ENCODE measurements around the gene AKAP8L. TPM values are rescaled to one million over a fixed set of nuclear protein-coding genes. Genes with fewer than 3 reads are reported as not detected.

AKAP8L gene
- total RNA-seq, 1 experiment from 2014 or later = 132 TPM

GRCh38 chr19:15373644-15374043 lies 45.1 kb downstream of the AKAP8L start:
- H3K27me3 ChIP-seq (replicated peaks; ENCODE audit: insufficient read depth, low read depth, low read length, poor library complexity) = no peaks in the 10 kb centered on the region
- CTCF ChIA-PET = no interaction called here
- no peak for DNase-seq (ENCODE audit: low spot score)
- H3K4me3 ChIP-seq (ENCODE audit: low read depth, low read length, poor library complexity, severe bottlenecking) = no peak overlapping the region
- intact Hi-C loops (cut with micrococcal nuclease; ENCODE audit: unreplicated experiment) = no loop called here
- POLR2A ChIA-PET (ENCODE audit: low non-redundant PET) = no interaction called here
- H3K36me3 ChIP-seq (ENCODE audit: insufficient read depth, low read length, poor library complexity, severe bottlenecking) = peaks cover 42% of the 10 kb centered on the region
- H3K4me1 ChIP-seq (ENCODE audit: insufficient read depth, low read length, poor library complexity, severe bottlenecking) = no peaks in the 10 kb centered on the region
- TF ChIP-seq EZH2 (IDR thresholded peaks at IDR 0.05; ENCODE audit: borderline replicate concordance, low read depth, low read length, poor library complexity, severe bottlenecking) (no peak), CTCF (conservative IDR thresholded peaks at IDR 0.05; ENCODE audit: low read depth, low read length) (no peak)
- BruUV-seq (replicated peaks) = no TSS peak
- H3K27ac ChIP-seq (ENCODE audit: low read depth, low read length, poor library complexity, severe bottlenecking) = no peak overlapping the region
- no peaks in the 10 kb centered on the region for H3K9me3 ChIP-seq (ENCODE audit: low read depth, low read length, poor library complexity, severe bottlenecking)

- BruUV-seq (replicated peaks) = no TSS peak
- DNase-seq (ENCODE audit: low spot score) = no peak
- intact Hi-C loops (cut with micrococcal nuclease; ENCODE audit: unreplicated experiment) = no loop called here
- H3K27ac ChIP-seq (ENCODE audit: low read depth, low read length, poor library complexity, severe bottlenecking) = no peak overlapping the region
- no peaks in the 10 kb centered on the region for H3K9me3 ChIP-seq (ENCODE audit: low read depth, low read length, poor library complexity, severe bottlenecking)
- no peak overlapping the region for H3K4me3 ChIP-seq (ENCODE audit: low read depth, low read length, poor library complexity, severe bottlenecking)
- H3K4me1 ChIP-seq (ENCODE audit: insufficient read depth, low read length, poor library complexity, severe bottlenecking) = no peaks in the 10 kb centered on the region
- H3K27me3 ChIP-seq (replicated peaks; ENCODE audit: insufficient read depth, low read depth, low read length, poor library complexity) = no peaks in the 10 kb centered on the region
- ChIA-PET CTCF (no interaction called here), POLR2A (ENCODE audit: low non-redundant PET) (no interaction called here)
- peaks cover 49% of the 10 kb centered on the region for H3K36me3 ChIP-seq (ENCODE audit: insufficient read depth, low read length, poor library complexity, severe bottlenecking)
- TF ChIP-seq CTCF (conservative IDR thresholded peaks at IDR 0.05; ENCODE audit: low read depth, low read length) (no peak), EZH2 (IDR thresholded peaks at IDR 0.05; ENCODE audit: borderline replicate concordance, low read depth, low read length, poor library complexity, severe bottlenecking) (no peak)
Measured at GRCh38 chr19:15372891-15373301, 45.9 kb downstream of the AKAP8L start.

- TF ChIP-seq CTCF (conservative IDR thresholded peaks at IDR 0.05; ENCODE audit: low read depth, low read length) = no peak
- no peak for TF ChIP-seq EZH2 (IDR thresholded peaks at IDR 0.05; ENCODE audit: borderline replicate concordance, low read depth, low read length, poor library complexity, severe bottlenecking)
- Histone ChIP-seq H3K9me3 (ENCODE audit: low read depth, low read length, poor library complexity, severe bottlenecking) (no peaks in the 10 kb centered on the region), H3K27me3 (replicated peaks; ENCODE audit: insufficient read depth, low read depth, low read length, poor library complexity) (no peaks in the 10 kb centered on the region), H3K4me1 (ENCODE audit: insufficient read depth, low read length, poor library complexity, severe bottlenecking) (no peaks in the 10 kb centered on the region), H3K27ac (ENCODE audit: low read depth, low read length, poor library complexity, severe bottlenecking) (no peak overlapping the region), H3K36me3 (ENCODE audit: insufficient read depth, low read length, poor library complexity, severe bottlenecking) (peaks cover 54% of the 10 kb centered on the region), H3K4me3 (ENCODE audit: low read depth, low read length, poor library complexity, severe bottlenecking) (no peak overlapping the region)
- POLR2A ChIA-PET (ENCODE audit: low non-redundant PET) = no interaction called here
- BruUV-seq (replicated peaks) = no TSS peak
- intact Hi-C loops (cut with micrococcal nuclease; ENCODE audit: unreplicated experiment) = no loop called here
- CTCF ChIA-PET = no interaction called here
- no peak for DNase-seq (ENCODE audit: low spot score)
Measured at GRCh38 chr19:15372470-15372869, 46.3 kb downstream of the AKAP8L start.
